HFFc6 (cell line): ENCODE measurements around the gene PYDC2. TPM values are rescaled to one million over a fixed set of nuclear protein-coding genes. Genes with fewer than 3 reads are reported as not detected.
A peak's percentile ranks its signal among the peaks of the same experiment; 100 is the strongest.
"Not testable (repeated sequence)": the region's sequence is repeated elsewhere in the genome, so short reads cannot be mapped to it uniquely, and the experiment has no call there.

Source experiments
- DNase-seq: peaks from one replicate; pipeline ENCODE4 v3.0.0-alpha.2; 2018
- H3K27ac Mint-ChIP-seq: 2 replicates; pipeline ENCODE4 v1.8.0; 2020; ENCODE audit warnings: mild to moderate bottlenecking, mixed read lengths
- H3K27me3 Mint-ChIP-seq: 2 replicates; pipeline ENCODE4 v1.8.0; 2021; ENCODE audit warnings: mild to moderate bottlenecking, moderate library complexity, mixed read lengths; ENCODE audit not compliant: insufficient read depth
- H3K36me3 Mint-ChIP-seq: 2 replicates; pipeline ENCODE4 v1.8.0; 2021; ENCODE audit warnings: low read depth, mixed read lengths
- H3K4me1 Mint-ChIP-seq: 2 replicates; pipeline ENCODE4 v1.8.0; 2020; ENCODE audit warnings: low read depth, mixed read lengths
- H3K4me3 Mint-ChIP-seq: 2 replicates; pipeline ENCODE4 v1.8.0; 2020; ENCODE audit warnings: mild to moderate bottlenecking, moderate library complexity, mixed read lengths
- H3K9me3 Mint-ChIP-seq: 2 replicates; pipeline ENCODE4 v1.8.0; 2020; ENCODE audit warnings: mild to moderate bottlenecking, mixed read lengths
- CTCF ChIP-seq: fragments of 200-600 bp; sonication (generic); IDR thresholded peaks from 2 replicates; pipeline ENCODE4 v1.5.0; 2021; ENCODE audit warnings: antibody characterized with exemption, mild to moderate bottlenecking
- total RNA-seq, 6 experiments: library from RNA; stranded (reverse); fragmentation: NEBNext Ultra II Directional; extraction: Animal tissue kit (Norgen Biotek cat#: 25700); gene quantifications; 2 replicates in 1 of 6; 3 replicates in 5 of 6; pipeline ENCODE4 v1.2.3, GENCODE V29; 2021

PYDC2 gene
- total RNA-seq, 6 experiments from 2014 or later: not detected

GRCh38 chr3:191460360-191460759, 603 bp upstream of the PYDC2 start:
- DNase-seq: no peak
- Mint-ChIP-seq H3K4me1 (no peaks in the 10 kb centered on the region), H3K9me3 (no peaks in the 10 kb centered on the region), H3K36me3 (no peaks in the 10 kb centered on the region), H3K27me3 (no peaks in the 10 kb centered on the region), H3K27ac (no peak overlapping the region), H3K4me3 (no peak overlapping the region)
- TF ChIP-seq CTCF: no peak

GRCh38 chr3:191470080-191470479, 9.1 kb downstream of the PYDC2 start:
- H3K27ac Mint-ChIP-seq: no peak overlapping the region
- no peaks in the 10 kb centered on the region for H3K9me3 Mint-ChIP-seq
- peaks cover 7% of the 10 kb centered on the region; the same call in 1 of the 2 replicates for H3K4me1 Mint-ChIP-seq
- H3K4me3 Mint-ChIP-seq: no peak overlapping the region
- DNase-seq: no peak
- TF ChIP-seq CTCF: no peak
- peaks cover 1% of the 10 kb centered on the region for H3K27me3 Mint-ChIP-seq
- no peaks in the 10 kb centered on the region for H3K36me3 Mint-ChIP-seq

- Mint-ChIP-seq H3K27me3 (peaks cover 1% of the 10 kb centered on the region), H3K36me3 (no peaks in the 10 kb centered on the region), H3K4me3 (no peak overlapping the region), H3K9me3 (no peaks in the 10 kb centered on the region), H3K27ac (no peak overlapping the region), H3K4me1 (peaks cover 7% of the 10 kb centered on the region; the same call in 1 of the 2 replicates)
- DNase-seq: no peak
- TF ChIP-seq CTCF: no peak
Measured at GRCh38 chr3:191470545-191470944, 9.6 kb downstream of the PYDC2 start.

- TF ChIP-seq CTCF: no peak
- Mint-ChIP-seq H3K4me3 (no peak overlapping the region), H3K36me3 (no peaks in the 10 kb centered on the region), H3K27me3 (peaks cover 1% of the 10 kb centered on the region), H3K9me3 (no peaks in the 10 kb centered on the region), H3K4me1 (peaks cover 16% of the 10 kb centered on the region), H3K27ac (peak overlapping the region; percentile 58; the same call in 1 of the 2 replicates)
- DNase-seq: peak; percentile 35
Measured at GRCh38 chr3:191473661-191474198, 12.8 kb downstream of the PYDC2 start.

- H3K27me3 Mint-ChIP-seq: peaks cover 1% of the 10 kb centered on the region
- H3K9me3 Mint-ChIP-seq: no peaks in the 10 kb centered on the region; the same call in 1 of the 2 replicates
- no peak for TF ChIP-seq CTCF
- H3K36me3 Mint-ChIP-seq: no peaks in the 10 kb centered on the region
- H3K4me1 Mint-ChIP-seq: peaks cover 16% of the 10 kb centered on the region
- no peak overlapping the region for H3K27ac Mint-ChIP-seq
- no peak for DNase-seq
- H3K4me3 Mint-ChIP-seq: no peak overlapping the region
Measured at GRCh38 chr3:191476066-191476772, 15.3 kb downstream of the PYDC2 start.

GRCh38 chr3:191483994-191484393, 23.0 kb downstream of the PYDC2 start:
- not testable (repeated sequence) for DNase-seq, H3K9me3 Mint-ChIP-seq, H3K27ac Mint-ChIP-seq

More at GRCh38 chr3:191483994-191484393, 23.0 kb downstream of the PYDC2 start:
- not testable (repeated sequence) for H3K4me1 Mint-ChIP-seq, H3K4me3 Mint-ChIP-seq, H3K27me3 Mint-ChIP-seq, H3K36me3 Mint-ChIP-seq
